Colonic mucosa (tissue), 4 donors: ENCODE data around the gene CMTM2. TPM values are rescaled to one million over a fixed set of nuclear protein-coding genes. Genes with fewer than 3 reads are reported as not detected.

Experiments
- DNase-seq: peaks from one replicate; pipeline ENCODE4 v3.0.0-alpha.2; 2020
- H3K27ac ChIP-seq: fragments of 200-600 bp; one replicate; pipeline ENCODE4 v1.8.0; 2021
- H3K27me3 ChIP-seq: fragments of 200-600 bp; one replicate; pipeline ENCODE4 v1.8.0; 2021
- H3K36me3 ChIP-seq: fragments of 200-600 bp; one replicate; pipeline ENCODE4 v1.8.0; 2021
- H3K4me1 ChIP-seq: fragments of 200-600 bp; one replicate; pipeline ENCODE4 v1.8.0; 2021; ENCODE audit warnings: mild to moderate bottlenecking
- H3K4me3 ChIP-seq: fragments of 200-600 bp; one replicate; pipeline ENCODE4 v1.8.0; 2021
- H3K9ac ChIP-seq, 2 donors: one replicate each; pipeline ENCODE4 v1.7.0; 2013; ENCODE audit warnings: control low read depth in 2 of 2, low read depth in 2 of 2, low read length in 2 of 2
- H3K9me3 ChIP-seq: fragments of 200-600 bp; one replicate; pipeline ENCODE4 v1.8.0; 2021
- intact Hi-C: fragments of 100-400 bp; cut with DNase I; formaldehyde crosslinking; loops from one replicate; pipeline ENCODE4 v1.14.1; 2022
- total RNA-seq, 2 donors: library from RNA; stranded (reverse); fragmentation: NEBNext Ultra II Directional in 1 of 2; extraction: Animal tissue kit (Norgen Biotek cat#: 25700) in 1 of 2; gene quantifications; one replicate each; pipeline ENCODE4 v1.2.1, GENCODE V29; 2021
- TF ChIP-seq, protein P1 (sequence below): fragments of 200-600 bp; IDR thresholded peaks from one replicate; pipeline ENCODE4 v1.8.0; 2022; ENCODE audit warnings: antibody characterized with exemption, mild to moderate bottlenecking
- donor health status: healthy.
- donor health status: DM: no; HTN: no; CAD: no.
- donor health status: DM: no; HTN: no; CAD: no.

CMTM2 gene
- total RNA-seq, 2 donors from 2014 or later: not detected

DNA sequence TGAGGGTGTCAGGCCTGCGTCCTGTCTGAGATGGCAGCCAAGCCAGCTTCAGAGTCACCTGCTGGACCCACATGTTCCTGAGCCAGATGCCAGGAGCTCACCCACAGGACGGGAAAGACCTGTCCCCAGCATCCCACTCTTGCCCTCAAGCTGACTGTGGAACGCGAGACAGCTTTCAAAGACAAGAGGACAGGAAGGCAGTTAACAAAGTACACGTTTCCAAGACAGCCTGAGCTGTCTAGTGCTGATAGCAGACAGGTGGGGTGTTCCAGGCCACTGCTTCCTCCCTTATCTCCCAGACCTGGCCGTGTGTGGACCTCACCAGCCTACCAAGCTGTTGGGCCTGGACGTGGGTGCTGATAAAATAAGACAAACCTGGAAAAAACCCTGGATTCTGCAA is 38.5 kb downstream of the CMTM2 start:
- Histone ChIP-seq H3K27me3 (no peaks in the 10 kb centered on the region), H3K9ac (no peak overlapping the region), H3K9me3 (no peaks in the 10 kb centered on the region), H3K4me1 (no peaks in the 10 kb centered on the region), H3K36me3 (no peaks in the 10 kb centered on the region), H3K4me3 (no peak overlapping the region), H3K27ac (no peak overlapping the region)
- intact Hi-C loops: no loop called here
- TF ChIP-seq, protein P1, sequence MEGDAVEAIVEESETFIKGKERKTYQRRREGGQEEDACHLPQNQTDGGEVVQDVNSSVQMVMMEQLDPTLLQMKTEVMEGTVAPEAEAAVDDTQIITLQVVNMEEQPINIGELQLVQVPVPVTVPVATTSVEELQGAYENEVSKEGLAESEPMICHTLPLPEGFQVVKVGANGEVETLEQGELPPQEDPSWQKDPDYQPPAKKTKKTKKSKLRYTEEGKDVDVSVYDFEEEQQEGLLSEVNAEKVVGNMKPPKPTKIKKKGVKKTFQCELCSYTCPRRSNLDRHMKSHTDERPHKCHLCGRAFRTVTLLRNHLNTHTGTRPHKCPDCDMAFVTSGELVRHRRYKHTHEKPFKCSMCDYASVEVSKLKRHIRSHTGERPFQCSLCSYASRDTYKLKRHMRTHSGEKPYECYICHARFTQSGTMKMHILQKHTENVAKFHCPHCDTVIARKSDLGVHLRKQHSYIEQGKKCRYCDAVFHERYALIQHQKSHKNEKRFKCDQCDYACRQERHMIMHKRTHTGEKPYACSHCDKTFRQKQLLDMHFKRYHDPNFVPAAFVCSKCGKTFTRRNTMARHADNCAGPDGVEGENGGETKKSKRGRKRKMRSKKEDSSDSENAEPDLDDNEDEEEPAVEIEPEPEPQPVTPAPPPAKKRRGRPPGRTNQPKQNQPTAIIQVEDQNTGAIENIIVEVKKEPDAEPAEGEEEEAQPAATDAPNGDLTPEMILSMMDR: no peak
- DNase-seq: no peak

DNA sequence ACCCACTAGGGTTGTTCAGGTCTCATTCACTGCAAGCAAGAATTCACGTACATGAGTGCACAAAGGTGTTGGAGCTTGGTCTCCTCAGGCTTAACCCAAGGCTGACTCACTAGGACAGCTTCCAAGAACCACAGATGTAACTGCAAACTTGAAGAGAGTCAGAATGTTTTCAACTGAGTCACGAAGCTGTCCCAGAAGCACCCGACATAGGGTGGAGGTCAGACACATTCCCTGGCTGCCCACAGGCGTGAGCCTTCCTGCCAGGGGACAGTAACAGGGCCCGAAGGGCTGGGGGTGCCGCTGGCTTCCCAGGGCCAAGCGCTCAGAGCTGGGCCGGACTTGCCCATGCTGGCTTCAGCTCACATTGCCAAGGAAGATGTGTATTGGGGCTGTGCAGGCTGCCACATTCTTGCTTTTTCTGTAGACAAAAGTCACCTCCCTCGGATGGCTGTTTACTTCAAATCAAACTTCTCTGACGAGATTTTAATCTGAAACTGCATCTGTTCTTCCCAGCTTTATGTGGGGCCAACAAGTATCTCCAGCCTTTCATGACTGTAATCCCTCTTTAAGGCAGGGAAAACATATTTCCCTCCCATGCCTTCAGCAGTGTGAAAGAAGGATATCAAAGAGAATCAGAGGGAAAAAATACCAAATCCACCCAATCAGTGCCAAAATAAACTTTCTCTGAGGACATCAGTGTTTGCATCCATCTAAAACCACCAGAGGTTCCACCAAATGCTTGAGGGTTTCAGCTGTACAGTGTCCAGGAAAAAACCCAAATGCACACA is 39.5 kb downstream of the CMTM2 start:
- Histone ChIP-seq H3K4me1 (no peaks in the 10 kb centered on the region), H3K9me3 (no peaks in the 10 kb centered on the region), H3K27me3 (no peaks in the 10 kb centered on the region), H3K27ac (no peak overlapping the region), H3K4me3 (no peak overlapping the region), H3K9ac (no peak overlapping the region), H3K36me3 (no peaks in the 10 kb centered on the region)
- TF ChIP-seq, protein P1: no peak
- intact Hi-C loops: no loop called here
- DNase-seq: no peak

DNA sequence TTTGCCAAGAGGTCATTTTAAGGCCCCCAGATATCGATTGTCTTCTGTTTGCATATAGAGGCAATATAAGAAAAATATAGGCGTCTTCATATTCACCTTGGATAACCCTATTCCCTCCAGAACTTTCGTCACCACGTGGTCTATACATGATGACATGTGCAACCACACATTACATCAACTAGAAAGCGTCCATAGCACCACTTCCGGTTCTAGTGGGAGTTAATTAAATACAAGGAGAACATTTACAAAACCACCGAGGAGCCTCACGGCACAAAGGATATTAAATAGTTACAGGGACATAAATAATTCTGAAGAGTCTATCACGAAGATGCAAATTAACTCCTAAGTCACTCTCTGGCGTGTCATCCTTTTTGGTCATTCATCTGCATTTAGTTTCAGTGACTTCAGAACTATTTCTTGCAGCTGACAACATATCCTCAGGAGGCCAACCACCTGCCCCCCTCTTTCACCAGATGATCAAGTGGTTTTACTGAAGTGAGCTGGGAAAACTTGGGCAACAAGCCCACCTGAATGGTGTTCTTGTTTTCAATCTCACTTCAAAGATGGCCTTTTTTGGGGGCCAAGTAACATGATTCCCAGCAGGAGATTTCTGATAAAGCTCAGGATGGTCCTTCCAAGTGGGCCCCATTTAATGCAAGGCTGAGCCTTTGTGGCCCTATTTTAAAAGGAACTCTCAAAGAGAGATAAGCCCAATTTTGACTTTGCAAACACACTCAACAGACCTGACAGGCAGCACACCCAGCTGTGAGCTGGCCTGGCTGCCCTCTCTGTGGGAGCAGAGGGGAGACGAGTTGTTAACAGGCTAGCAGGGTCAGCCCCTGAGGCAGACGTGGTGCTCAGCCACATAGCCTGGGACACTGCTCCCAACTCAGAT is 40.5 kb downstream of the CMTM2 start:
- Histone ChIP-seq H3K27ac (no peak overlapping the region), H3K4me3 (no peak overlapping the region), H3K9ac (no peak overlapping the region), H3K27me3 (no peaks in the 10 kb centered on the region), H3K36me3 (no peaks in the 10 kb centered on the region), H3K9me3 (no peaks in the 10 kb centered on the region), H3K4me1 (no peaks in the 10 kb centered on the region)
- intact Hi-C loops: no loop called here
- no peak for DNase-seq
- TF ChIP-seq, protein P1: no peak

DNA sequence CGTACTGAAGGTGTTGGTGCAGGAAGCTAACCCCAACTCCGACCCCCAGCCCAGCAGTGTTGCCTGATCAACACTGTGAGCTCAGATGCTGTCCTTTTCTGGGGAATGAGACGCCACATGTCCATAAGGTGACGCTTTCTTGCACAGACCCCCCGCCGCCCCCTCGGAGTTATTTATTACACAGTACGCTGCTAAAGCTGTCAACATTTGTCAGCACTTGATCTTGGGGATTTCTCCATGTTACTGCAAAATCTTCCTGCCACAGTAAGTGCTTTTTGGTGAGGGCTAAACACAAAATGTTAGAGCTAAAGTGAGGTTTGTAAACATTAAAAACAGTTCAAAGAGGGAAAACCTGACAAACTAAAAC is 41.1 kb downstream of the CMTM2 start:
- DNase-seq: no peak
- Histone ChIP-seq H3K4me1 (no peaks in the 10 kb centered on the region), H3K27ac (no peak overlapping the region), H3K4me3 (no peak overlapping the region), H3K27me3 (no peaks in the 10 kb centered on the region), H3K9me3 (no peaks in the 10 kb centered on the region), H3K9ac (no peak overlapping the region), H3K36me3 (no peaks in the 10 kb centered on the region)
- intact Hi-C loops: no loop called here
- TF ChIP-seq, protein P1: no peak

DNA sequence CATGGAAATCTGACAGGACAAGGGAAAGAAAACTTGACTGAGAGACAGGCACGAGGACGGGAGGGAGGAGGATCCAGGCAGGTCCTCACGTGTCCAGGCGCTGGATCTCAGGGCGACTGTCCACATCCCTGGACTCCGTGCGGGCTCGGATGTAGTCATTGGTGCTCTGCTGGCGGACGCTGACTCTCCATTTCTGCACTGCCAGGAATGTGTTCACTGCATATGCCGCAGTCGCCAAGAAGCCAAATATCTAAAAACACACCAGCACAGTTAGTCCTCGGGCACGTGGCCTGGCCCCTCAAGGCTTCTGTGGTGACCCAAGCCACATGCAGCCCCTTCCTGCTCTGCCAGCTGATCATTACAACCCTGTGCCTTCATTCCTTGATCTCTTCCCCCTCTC is 42.7 kb downstream of the CMTM2 start:
- H3K9ac ChIP-seq: no peak overlapping the region
- no peaks in the 10 kb centered on the region for H3K9me3 ChIP-seq
- DNase-seq: no peak
- H3K27me3 ChIP-seq: no peaks in the 10 kb centered on the region
- TF ChIP-seq, protein P1: no peak
- H3K4me1 ChIP-seq: no peaks in the 10 kb centered on the region
- intact Hi-C loops: no loop called here
- no peak overlapping the region for H3K27ac ChIP-seq
- no peak overlapping the region for H3K4me3 ChIP-seq
- H3K36me3 ChIP-seq: no peaks in the 10 kb centered on the region
